ENCODE results near the gene DPH3. TPM values are rescaled to one million over a fixed set of nuclear protein-coding genes. Genes with fewer than 3 reads are reported as not detected.

Gene DPH3
- total and polyA plus RNA-seq, 7 experiments from 2014 or later: 11.6 to 23.6 (median 15.7) TPM

DNA sequence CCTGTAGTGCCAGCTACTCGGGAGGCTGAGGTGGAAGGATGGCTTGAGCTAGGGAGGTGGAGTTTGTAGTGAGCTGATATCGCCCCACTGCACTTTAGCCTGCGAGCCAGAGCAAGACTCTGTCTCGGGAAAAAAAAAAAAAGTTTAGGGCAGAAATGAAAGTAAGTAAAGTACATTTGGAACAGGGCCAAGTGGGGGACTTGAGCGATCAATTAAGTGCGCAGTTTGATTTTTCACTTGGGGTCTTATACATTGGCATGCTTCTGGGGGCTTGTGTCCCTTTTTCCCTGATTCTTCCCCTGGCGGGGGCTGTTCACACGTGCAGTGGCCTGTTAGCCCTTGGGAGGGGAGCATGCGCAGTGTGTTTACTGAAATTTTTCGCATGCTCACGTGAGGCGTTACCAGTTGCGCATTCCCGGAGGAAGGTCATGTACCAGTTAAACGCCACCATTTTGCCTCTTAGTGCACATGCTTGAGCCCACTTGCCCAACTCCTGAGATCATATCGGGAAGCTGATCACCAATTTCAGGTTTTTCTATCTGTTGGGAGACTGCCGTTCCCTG, 48.3 kb downstream of the DPH3 start:
- no peaks in the 10 kb centered on the region for H3K27me3 ChIP-seq (ENCODE audit: control insufficient read depth in 2 of 2, insufficient read depth in 2 of 2, low read length in 2 of 2)
- H3K4me1 ChIP-seq (ENCODE audit: control insufficient read depth in 2 of 2, insufficient read depth in 2 of 2, low read length in 2 of 2): no peaks in the 10 kb centered on the region
- Mint-ChIP-seq H3K4me3 (no peak overlapping the region), H3K36me3 (no peaks in the 10 kb centered on the region), H3K4me1 (no peaks in the 10 kb centered on the region), H3K27ac (no peak overlapping the region), H3K27me3 (peaks cover 0 to 2% (median 0%) of the 10 kb centered on the region in 5 donors), H3K9me3 (peaks cover 0 to 2% (median 0%) of the 10 kb centered on the region in 11 donors)
- POLR2A ChIA-PET: no interaction called here
- H3K36me3 ChIP-seq (ENCODE audit: control insufficient read depth in 2 of 3, insufficient read depth in 3 of 3, low read length in 3 of 3): no peaks in the 10 kb centered on the region
- ATAC-seq (no peak), DNase-seq (no peak)
- no peak overlapping the region for H3K27ac ChIP-seq (ENCODE audit: low read depth, low read length)
- CTCF ChIA-PET: no interaction called here
- intact Hi-C loops (cut with micrococcal nuclease): no loop called here
- no peaks in the 10 kb centered on the region for H3K9me3 ChIP-seq (ENCODE audit: control insufficient read depth in 2 of 3, low read length in 3 of 3)
- H3K4me3 ChIP-seq (ENCODE audit: low read length): no peak overlapping the region

DNA sequence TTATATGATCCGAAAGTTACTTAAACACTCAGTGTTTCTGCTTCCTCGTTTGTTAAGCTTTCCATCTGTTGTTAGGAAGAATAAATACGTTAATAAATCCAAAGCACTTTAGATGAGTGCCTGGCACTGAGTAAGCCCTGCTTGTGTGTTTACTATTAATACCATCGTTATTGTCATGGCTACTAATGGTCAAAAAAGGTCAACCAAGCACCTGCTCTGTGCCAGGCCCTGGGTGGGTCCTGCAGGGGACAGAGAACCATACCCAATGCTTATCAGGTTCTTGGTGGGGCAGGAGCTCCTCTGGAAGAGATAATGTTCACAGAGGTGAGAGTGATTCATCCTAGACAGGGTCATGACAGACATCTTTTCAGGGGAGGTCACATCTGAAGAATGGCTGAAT, 50.4 kb downstream of the DPH3 start:
- H3K9me3 ChIP-seq (ENCODE audit: control insufficient read depth in 2 of 3, low read length in 3 of 3): no peaks in the 10 kb centered on the region
- no peak overlapping the region for H3K27ac Mint-ChIP-seq
- CTCF ChIA-PET: no interaction called here
- POLR2A ChIA-PET: no interaction called here
- no peak for ATAC-seq
- intact Hi-C loops (cut with micrococcal nuclease): no loop called here
- DNase-seq: no peak
- no peak overlapping the region for H3K4me3 ChIP-seq (ENCODE audit: low read length)
- peaks cover 0 to 2% (median 0%) of the 10 kb centered on the region in 5 donors for H3K27me3 Mint-ChIP-seq
- H3K36me3 ChIP-seq (ENCODE audit: control insufficient read depth in 2 of 3, insufficient read depth in 3 of 3, low read length in 3 of 3): no peaks in the 10 kb centered on the region
- no peaks in the 10 kb centered on the region for H3K27me3 ChIP-seq (ENCODE audit: control insufficient read depth in 2 of 2, insufficient read depth in 2 of 2, low read length in 2 of 2)
- no peaks in the 10 kb centered on the region for H3K4me1 ChIP-seq (ENCODE audit: control insufficient read depth in 2 of 2, insufficient read depth in 2 of 2, low read length in 2 of 2)
- H3K4me3 Mint-ChIP-seq: no peak overlapping the region
- H3K27ac ChIP-seq (ENCODE audit: low read depth, low read length): no peak overlapping the region
- H3K36me3 Mint-ChIP-seq: no peaks in the 10 kb centered on the region
- H3K9me3 Mint-ChIP-seq: no peaks in the 10 kb centered on the region
- H3K4me1 Mint-ChIP-seq: no peaks in the 10 kb centered on the region

DNA sequence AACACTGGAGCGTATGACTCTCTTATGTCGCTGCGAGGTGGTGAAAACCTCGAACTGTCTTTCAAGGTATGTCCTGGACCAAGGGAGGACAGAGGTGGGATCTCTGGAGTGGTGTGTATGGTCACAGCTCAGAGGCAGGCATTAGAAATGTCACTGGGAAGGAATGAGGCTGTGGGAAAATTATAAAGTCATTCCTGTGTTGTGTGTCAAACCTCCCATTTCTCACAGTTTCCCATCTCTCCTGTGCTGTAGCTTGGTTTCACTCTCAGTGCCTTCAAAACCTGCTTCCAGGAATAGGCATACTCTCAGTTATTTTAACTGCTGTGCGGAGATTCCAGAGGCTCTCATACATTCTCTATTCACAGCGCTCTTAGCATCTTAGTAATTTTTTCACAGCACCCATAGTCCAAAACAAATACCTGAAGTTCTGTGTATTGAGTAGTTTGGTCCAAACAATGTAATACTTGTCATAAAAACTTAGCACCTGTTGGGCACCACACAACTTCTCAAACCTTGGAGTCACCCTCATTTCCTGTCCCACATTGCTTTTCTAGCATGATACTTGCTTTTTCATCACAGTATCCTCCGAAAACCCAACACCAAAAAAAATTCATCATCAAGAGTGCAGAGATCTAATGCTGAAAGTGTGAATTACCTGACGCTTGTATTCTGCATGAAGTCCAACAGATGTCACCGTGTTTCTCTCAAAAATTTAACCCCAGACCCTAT, 53.4 kb downstream of the DPH3 start:
- CTCF ChIA-PET: no interaction called here
- intact Hi-C loops (cut with micrococcal nuclease): no loop called here
- Histone ChIP-seq H3K27ac (ENCODE audit: low read depth, low read length) (no peak overlapping the region), H3K9me3 (ENCODE audit: control insufficient read depth in 2 of 3, low read length in 3 of 3) (no peaks in the 10 kb centered on the region), H3K4me1 (ENCODE audit: control insufficient read depth in 2 of 2, insufficient read depth in 2 of 2, low read length in 2 of 2) (no peaks in the 10 kb centered on the region), H3K27me3 (ENCODE audit: control insufficient read depth in 2 of 2, insufficient read depth in 2 of 2, low read length in 2 of 2) (no peaks in the 10 kb centered on the region), H3K36me3 (ENCODE audit: control insufficient read depth in 2 of 3, insufficient read depth in 3 of 3, low read length in 3 of 3) (no peaks in the 10 kb centered on the region), H3K4me3 (ENCODE audit: low read length) (no peak overlapping the region)
- no peaks in the 10 kb centered on the region for H3K4me1 Mint-ChIP-seq
- no peak overlapping the region for H3K27ac Mint-ChIP-seq
- H3K4me3 Mint-ChIP-seq: no peak overlapping the region
- no peaks in the 10 kb centered on the region for H3K9me3 Mint-ChIP-seq
- no peaks in the 10 kb centered on the region for H3K36me3 Mint-ChIP-seq
- H3K27me3 Mint-ChIP-seq: no peaks in the 10 kb centered on the region
- POLR2A ChIA-PET: no interaction called here
- DNase-seq (no peak), ATAC-seq (no peak)

Other genes with a start within 250 kb of the DPH3 start
- under 1 TPM in 1 of 5 experiments, not detected in 4; 0.46 TPM for gene GALNT15, start 90.3 kb downstream of the DPH3 start, total RNA-seq
- gene GALNT15, start 90.3 kb downstream of the DPH3 start, polyA plus RNA-seq: not detected
- 100 to 1,000 TPM in 4 of 5 experiments, 10 to 100 TPM in 1; 80.3 to 171 (median 152) TPM for gene OXNAD1, start 269 bp upstream of the DPH3 start, total RNA-seq
- 100 to 1,000 TPM; 132 to 134 TPM for gene OXNAD1, start 269 bp upstream of the DPH3 start, polyA plus RNA-seq
- gene RFTN1, start 248.8 kb upstream of the DPH3 start, total RNA-seq: 10 to 100 TPM; 51.1 to 68.8 (median 61.5) TPM
- 10 to 100 TPM; 44.8 to 53.2 TPM for gene RFTN1, start 248.8 kb upstream of the DPH3 start, polyA plus RNA-seq